IPS-18c (cell line): ENCODE data around the gene TRIP6.

Experiments used
- H3K4me3 ChIP-seq: 2 replicates; pipeline ENCODE4 v1.7.0; 2013; ENCODE audit warnings: low read depth, mild to moderate bottlenecking, low read length, moderate library complexity; ENCODE audit not compliant: insufficient read depth
- H3K9me3 ChIP-seq: one replicate; pipeline ENCODE4 v1.6.1; 2013; ENCODE audit warnings: mild to moderate bottlenecking, low read length, moderate library complexity; ENCODE audit not compliant: control insufficient read depth, insufficient read depth

TRIP6 gene

GRCh38 chr7:100864263-100864845 lies 2.8 kb upstream of the TRIP6 start:
- no peaks in the 10 kb centered on the region for H3K9me3 ChIP-seq
- no peak overlapping the region for H3K4me3 ChIP-seq

- Histone ChIP-seq H3K4me3 (no peak overlapping the region), H3K9me3 (no peaks in the 10 kb centered on the region)
These were observed 1.7 kb upstream of the TRIP6 start for GRCh38 chr7:100865372-100865911.

- Histone ChIP-seq H3K4me3 (no peak overlapping the region), H3K9me3 (no peaks in the 10 kb centered on the region)
These were observed 1.1 kb upstream of the TRIP6 start for GRCh38 chr7:100865938-100866728.

- H3K4me3 ChIP-seq: peak overlapping the region; percentile 99
These were observed 503 bp upstream of the TRIP6 start for GRCh38 chr7:100866729-100867039.

GRCh38 chr7:100867776-100868485 lies 744 bp downstream of the TRIP6 start:
- Histone ChIP-seq H3K4me3 (peak overlapping the region; percentile 99), H3K9me3 (peaks cover 2% of the 10 kb centered on the region)

More at GRCh38 chr7:100866729-100867039, 503 bp upstream of the TRIP6 start:
- H3K9me3 ChIP-seq: peaks cover 2% of the 10 kb centered on the region

GRCh38 chr7:100873599-100874299 lies 6.6 kb downstream of the TRIP6 start:
- peaks cover 2% of the 10 kb centered on the region for H3K9me3 ChIP-seq
- no peak overlapping the region; the same call in 1 of the 2 replicates for H3K4me3 ChIP-seq

- peak overlapping the region; percentile 94 for H3K4me3 ChIP-seq
- peaks cover 2% of the 10 kb centered on the region for H3K9me3 ChIP-seq
These were observed 7.1 kb downstream of the TRIP6 start for GRCh38 chr7:100874300-100874576.

GRCh38 chr7:100874577-100875355 lies 7.6 kb downstream of the TRIP6 start, which contains the start of gene SRRT:
Gene SRRT (plus strand): TSS chr7:100875103. CDS start chr7:100875591, 488 bp downstream.
- Histone ChIP-seq H3K9me3 (peaks cover 2% of the 10 kb centered on the region), H3K4me3 (peak within 1 kb of the TSS; percentile 94)

- Histone ChIP-seq H3K9me3 (peaks cover 2% of the 10 kb centered on the region), H3K4me3 (peak overlapping the region; percentile 94)
These were observed 8.2 kb downstream of the TRIP6 start for GRCh38 chr7:100875356-100875751.

GRCh38 chr7:100878013-100878412 lies 10.8 kb downstream of the TRIP6 start:
- Histone ChIP-seq H3K4me3 (no peak overlapping the region), H3K9me3 (no peaks in the 10 kb centered on the region)

- H3K9me3 ChIP-seq: no peaks in the 10 kb centered on the region
These were observed 11.5 kb downstream of the TRIP6 start for GRCh38 chr7:100878685-100879084.

GRCh38 chr7:100879685-100880261 lies 12.6 kb downstream of the TRIP6 start:
- no peak overlapping the region for H3K4me3 ChIP-seq
- H3K9me3 ChIP-seq: no peaks in the 10 kb centered on the region

More at GRCh38 chr7:100878685-100879084, 11.5 kb downstream of the TRIP6 start:
- H3K4me3 ChIP-seq: no peak overlapping the region

GRCh38 chr7:100880645-100881044 lies 13.5 kb downstream of the TRIP6 start:
- H3K9me3 ChIP-seq: no peaks in the 10 kb centered on the region
- H3K4me3 ChIP-seq: no peak overlapping the region

GRCh38 chr7:100881136-100881535 lies 13.9 kb downstream of the TRIP6 start:
- Histone ChIP-seq H3K9me3 (no peaks in the 10 kb centered on the region), H3K4me3 (no peak overlapping the region)

- H3K4me3 ChIP-seq: no peak overlapping the region
- no peaks in the 10 kb centered on the region for H3K9me3 ChIP-seq
These were observed 15.0 kb downstream of the TRIP6 start for GRCh38 chr7:100882201-100882600.

- Histone ChIP-seq H3K9me3 (no peaks in the 10 kb centered on the region), H3K4me3 (no peak overlapping the region)
These were observed 15.8 kb downstream of the TRIP6 start for GRCh38 chr7:100882785-100883526.
